ENCODE measurements around the gene BICC1. TPM values are rescaled to one million over a fixed set of nuclear protein-coding genes. Genes with fewer than 3 reads are reported as not detected.

Gene BICC1
- total RNA-seq, 1 donor from 2014 or later, result 1.1 TPM

- TF ChIP-seq CTCF (IDR thresholded peaks at IDR 0.05; ENCODE audit: unreplicated experiment), result no peak
- no peak overlapping the region for H3K27ac Mint-ChIP-seq (ENCODE audit: unreplicated experiment)
- H3K36me3 Mint-ChIP-seq (ENCODE audit: low read depth, unreplicated experiment), result no peaks in the 10 kb centered on the region
- peaks cover 2% of the 10 kb centered on the region for H3K27me3 Mint-ChIP-seq (ENCODE audit: unreplicated experiment)
- no peaks in the 10 kb centered on the region for H3K9me3 Mint-ChIP-seq (ENCODE audit: unreplicated experiment)
- DNase-seq (ENCODE audit: low spot score), result no peak
- no peaks in the 10 kb centered on the region for H3K4me1 Mint-ChIP-seq (ENCODE audit: unreplicated experiment)
- no peak overlapping the region for H3K4me3 Mint-ChIP-seq (ENCODE audit: unreplicated experiment)
These were observed 356.2 kb downstream of the BICC1 start for GRCh38 chr10:58868736-58869435.

DNA sequence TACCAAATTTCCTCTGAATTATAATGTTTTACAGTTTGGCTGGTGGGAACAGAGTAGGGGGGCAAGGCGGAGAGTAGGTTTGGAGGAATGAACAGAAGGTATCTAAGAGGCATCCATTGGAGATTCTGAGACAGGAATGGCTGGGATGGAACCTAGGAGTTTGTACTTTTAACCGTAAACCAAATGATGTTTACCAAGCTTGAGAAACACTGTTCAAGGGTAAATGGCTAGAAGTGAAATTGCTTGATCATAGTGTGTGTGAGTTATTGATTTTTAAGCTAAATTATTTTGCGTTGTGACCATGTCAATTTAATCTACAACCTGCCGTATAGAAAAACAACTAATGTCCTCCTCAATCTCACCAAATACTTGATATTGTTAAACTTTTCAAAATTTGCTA lies 357.4 kb downstream of the BICC1 start:
- H3K27me3 Mint-ChIP-seq (ENCODE audit: unreplicated experiment), result peaks cover 2% of the 10 kb centered on the region
- no peak overlapping the region for H3K27ac Mint-ChIP-seq (ENCODE audit: unreplicated experiment)
- DNase-seq (ENCODE audit: low spot score), result no peak
- no peak for TF ChIP-seq CTCF (IDR thresholded peaks at IDR 0.05; ENCODE audit: unreplicated experiment)
- H3K4me1 Mint-ChIP-seq (ENCODE audit: unreplicated experiment), result no peaks in the 10 kb centered on the region
- no peaks in the 10 kb centered on the region for H3K36me3 Mint-ChIP-seq (ENCODE audit: low read depth, unreplicated experiment)
- H3K4me3 Mint-ChIP-seq (ENCODE audit: unreplicated experiment), result no peak overlapping the region
- H3K9me3 Mint-ChIP-seq (ENCODE audit: unreplicated experiment), result no peaks in the 10 kb centered on the region

DNA sequence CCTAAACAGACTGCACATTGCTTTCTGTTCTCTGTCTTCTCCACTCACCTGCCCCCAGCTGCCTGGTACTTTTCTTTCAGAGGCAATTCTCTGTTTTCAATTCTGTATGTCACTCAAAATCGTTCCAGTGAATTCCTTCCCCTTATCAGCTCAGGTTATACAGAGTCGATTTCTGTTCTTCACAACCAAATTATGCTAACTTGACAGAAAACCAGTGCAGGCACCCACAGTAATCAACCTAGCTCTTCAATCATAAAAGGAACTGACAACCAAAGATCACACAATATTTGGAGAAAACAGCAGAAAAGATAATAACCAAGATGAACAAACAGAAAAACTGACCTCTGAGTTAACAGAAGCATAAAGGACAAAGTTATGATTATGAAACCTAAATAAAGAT lies 360.5 kb downstream of the BICC1 start:
- Mint-ChIP-seq H3K36me3 (ENCODE audit: low read depth, unreplicated experiment) (no peaks in the 10 kb centered on the region), H3K4me1 (ENCODE audit: unreplicated experiment) (no peaks in the 10 kb centered on the region), H3K9me3 (ENCODE audit: unreplicated experiment) (no peaks in the 10 kb centered on the region), H3K27me3 (ENCODE audit: unreplicated experiment) (peaks cover 1% of the 10 kb centered on the region), H3K4me3 (ENCODE audit: unreplicated experiment) (no peak overlapping the region), H3K27ac (ENCODE audit: unreplicated experiment) (no peak overlapping the region)
- DNase-seq (ENCODE audit: low spot score), result no peak
- TF ChIP-seq CTCF (IDR thresholded peaks at IDR 0.05; ENCODE audit: unreplicated experiment), result no peak

Other genes with a start within 250 kb of the BICC1 start
- gene IPMK, start 245.0 kb upstream of the BICC1 start, total RNA-seq (ENCODE audit: unreplicated experiment), result 5.5 TPM
- gene CISD1, start 243.7 kb upstream of the BICC1 start, total RNA-seq (ENCODE audit: unreplicated experiment), result 38.1 TPM
- 22.2 TPM for gene UBE2D1, start 177.9 kb upstream of the BICC1 start, total RNA-seq (ENCODE audit: unreplicated experiment)
- 39.4 TPM for gene TFAM, start 127.5 kb upstream of the BICC1 start, total RNA-seq (ENCODE audit: unreplicated experiment)